Ammon's horn (tissue), 1 donor: ENCODE measurements around the gene GRID2.

Experiments used
- DNase-seq: peaks from one replicate; pipeline ENCODE4 v3.0.0-alpha.2; 2016; ENCODE audit warnings: low spot score

Gene GRID2

DNA sequence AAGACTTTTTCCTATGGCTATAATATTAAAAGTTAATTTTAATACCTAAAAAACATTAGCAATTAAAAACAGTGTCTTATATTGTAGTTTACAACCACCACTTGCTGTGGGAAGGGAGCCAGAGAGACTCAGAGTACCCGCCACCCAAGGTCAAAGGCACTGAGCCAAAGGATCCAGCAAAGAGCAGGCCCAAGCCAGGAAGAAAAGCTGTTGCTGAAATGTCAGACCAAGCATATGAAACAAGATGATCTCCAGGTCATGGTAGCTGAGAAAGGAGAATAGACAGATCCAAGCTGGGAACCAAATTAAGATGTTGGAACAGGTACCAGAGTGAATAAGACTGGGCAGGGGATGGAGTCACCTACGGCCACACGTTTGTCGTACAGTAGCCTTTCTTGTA lies 1506.0 kb downstream of the GRID2 start:
- DNase-seq, result no peak

DNA sequence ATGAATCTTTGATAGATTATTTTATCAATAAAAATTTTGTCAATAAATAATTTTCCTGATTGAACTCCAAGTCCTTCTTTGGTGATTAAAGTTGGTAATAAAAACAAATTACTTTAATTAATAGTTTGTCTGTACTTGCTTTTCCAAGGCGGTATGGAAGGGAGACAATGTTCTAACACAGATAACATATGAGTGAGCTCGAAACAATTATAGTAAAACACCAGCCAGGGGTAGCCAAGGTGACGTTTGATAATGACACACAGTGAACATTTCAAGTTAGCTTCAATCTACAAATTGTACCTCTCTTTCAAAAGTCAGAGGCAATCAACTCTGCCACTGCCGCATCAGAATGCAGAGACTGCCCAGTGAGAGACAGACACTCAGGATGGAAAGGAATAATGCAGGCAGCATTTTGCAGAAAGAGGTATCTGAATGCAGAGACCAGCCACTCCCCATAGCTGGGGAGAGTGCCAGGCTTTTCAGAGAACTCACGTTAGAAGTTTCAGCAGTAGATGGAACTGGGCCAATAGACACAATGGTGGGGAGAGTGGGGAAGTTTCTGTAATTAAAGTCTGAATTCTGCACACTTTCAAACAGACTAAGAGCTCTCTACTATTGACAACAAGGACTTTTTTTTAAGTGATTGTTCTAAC lies 1506.7 kb downstream of the GRID2 start:
- DNase-seq, result no peak

DNA sequence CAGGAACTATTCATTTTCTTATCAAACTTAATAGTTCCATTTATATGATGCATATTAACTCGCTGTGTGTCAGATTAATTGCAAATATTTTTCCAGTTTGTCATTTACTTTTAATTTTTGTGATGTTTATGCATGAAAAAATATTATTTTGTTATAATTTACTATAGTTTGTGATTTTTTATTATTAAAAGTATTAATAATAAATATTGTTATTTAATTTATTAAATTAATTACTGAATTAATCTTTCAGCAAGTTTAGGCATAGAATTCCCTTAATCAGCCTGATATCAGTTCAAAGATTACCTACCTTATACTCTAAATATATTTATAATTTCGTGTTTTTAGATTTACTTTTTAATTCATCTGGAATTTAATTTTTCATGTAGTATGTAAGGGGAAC lies 1509.3 kb downstream of the GRID2 start:
- no peak for DNase-seq

DNA sequence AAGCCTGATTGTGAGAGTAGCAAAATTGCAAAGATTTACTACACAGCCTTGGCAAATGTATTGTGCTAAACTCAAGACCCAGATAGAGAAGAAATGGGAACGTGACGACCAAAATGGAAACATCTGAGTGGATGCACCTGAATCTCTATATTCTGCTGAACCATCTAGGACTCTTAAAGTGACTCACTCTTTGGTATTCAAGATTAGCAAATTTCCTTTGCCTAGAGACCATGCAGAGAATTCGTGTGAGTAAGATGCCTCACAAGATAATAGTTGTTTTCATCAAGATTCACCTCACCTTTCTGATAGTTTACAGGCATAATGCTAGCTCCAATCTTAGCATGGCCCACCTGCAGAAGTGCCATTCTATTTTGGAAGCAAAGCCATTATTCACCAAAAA lies 1510.4 kb downstream of the GRID2 start:
- DNase-seq, result no peak

DNA sequence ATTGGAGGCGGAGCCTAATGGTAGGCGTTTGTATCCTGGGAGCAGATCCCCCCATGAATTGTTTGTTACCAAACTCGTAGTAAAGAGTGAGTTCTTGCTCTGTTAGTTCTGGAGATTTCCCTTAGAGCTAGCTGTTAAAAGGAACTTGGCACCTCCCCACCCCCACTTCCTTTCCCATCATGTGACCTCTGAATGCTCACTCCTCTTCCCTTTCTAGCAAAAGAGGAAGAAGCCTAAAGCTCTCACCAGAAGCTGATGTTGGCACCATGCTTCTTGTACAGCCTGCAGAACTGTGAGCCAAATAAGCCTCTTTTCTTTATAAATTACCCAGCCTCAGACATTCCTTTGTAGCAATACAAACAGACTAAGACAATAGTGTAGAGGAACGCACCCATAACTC lies 1511.0 kb downstream of the GRID2 start:
- DNase-seq, result peak; percentile 58
